HepG2 (cell line): ENCODE results near the gene GMPR. TPM values are rescaled to one million over a fixed set of nuclear protein-coding genes. Genes with fewer than 3 reads are reported as not detected.
"Not testable (repeated sequence)": the region's sequence is repeated elsewhere in the genome, so short reads cannot be mapped to it uniquely, and the experiment has no call there.

Experiments
- ATAC-seq: fragments of 200-7000 bp; cut with Tn5 transposase; 3 replicates; pipeline ENCODE4 v1.9.1; 2020; ENCODE audit warnings: mild to moderate bottlenecking, moderate library complexity
- BruUV-seq: library from RNA; stranded (reverse); fragments of 400-500 nt; replicated peaks from 2 replicates; lab custom pipeline; 2021; lab: Mats Ljungman, UMichigan
- CTCF ChIA-PET: fragments of 300-600 bp; formaldehyde crosslinking; extraction: SDS; loops from one replicate; lab custom pipeline; 2021; ENCODE audit warnings: low total read pairs, inconsistent platforms, low intra/inter-chr PET ratio; lab: Yijun Ruan, JAX
- POLR2A ChIA-PET: fragments of 350-600 bp; sonication (Branson Sonifier 250); formaldehyde crosslinking; loops from one replicate; lab custom pipeline; 2020; ENCODE audit warnings: antibody characterized with exemption, inconsistent platforms; lab: Yijun Ruan, JAX
- DNase-seq: peaks from one replicate; pipeline ENCODE4 v3.0.0-alpha.2; 2015; ENCODE audit warnings: low spot score
- FAIRE-seq: peaks from 3 replicates; lab custom pipeline; 2011; peaks lifted over from hg19 to GRCh38; lab: Jason Lieb, UNC
- H2AFZ ChIP-seq: one replicate; pipeline ENCODE4 v1.6.1; 2011; ENCODE audit warnings: low read length, inconsistent platforms
- H3K27ac ChIP-seq: fragments of 300-600 bp; 3 replicates; pipeline ENCODE4 v1.8.0; 2011; ENCODE audit warnings: mixed run types, mild to moderate bottlenecking, mixed read lengths, low read length, inconsistent platforms; ENCODE audit not compliant: insufficient read depth; ENCODE audit errors: extremely low read length
- H3K27me3 ChIP-seq, 2 experiments: fragments of 200-600 bp in 1 of 2; 2 replicates in 1 of 2; 3 replicates in 1 of 2; pipeline versions ENCODE4 v1.6.0 to v1.8.0; 2011; ENCODE audit warnings: low read length in 2 of 2, mild to moderate bottlenecking in 2 of 2, moderate library complexity in 2 of 2, inconsistent platforms in 1 of 2; ENCODE audit not compliant: insufficient read depth in 2 of 2, control insufficient read depth in 1 of 2
- H3K36me3 ChIP-seq, 2 experiments: fragments of 200-600 bp in 1 of 2; replicated peaks in 1 of 2; 2 replicates in 1 of 2; 3 replicates in 1 of 2; pipeline versions ENCODE4 v1.5.1 to v1.8.0; 2011; ENCODE audit warnings: low read length in 2 of 2, inconsistent platforms in 1 of 2; ENCODE audit not compliant: insufficient read depth in 2 of 2, control insufficient read depth in 1 of 2
- H3K4me1 ChIP-seq: 2 replicates; pipeline ENCODE4 v1.5.1; 2012; ENCODE audit warnings: low read length, inconsistent platforms; ENCODE audit not compliant: insufficient read depth
- H3K4me2 ChIP-seq: 2 replicates; pipeline ENCODE4 v1.6.0; 2011; ENCODE audit warnings: low read depth, low read length, inconsistent platforms
- H3K4me3 ChIP-seq, 3 experiments: fragments of 200-600 bp in 1 of 3; sonication (generic), shearing (Covaris generic) in 1 of 3; replicated peaks in 1 of 3; 2 replicates each; pipeline ENCODE4 v1.5.1; 2011 to 2016; ENCODE audit warnings: low read length in 3 of 3, inconsistent platforms in 2 of 3, low read depth in 2 of 3, mild to moderate bottlenecking in 2 of 3, control low read depth in 1 of 3, mixed read lengths in 1 of 3; ENCODE audit not compliant: insufficient read depth in 1 of 3
- H3K79me2 ChIP-seq: one replicate; pipeline ENCODE4 v1.6.1; 2011; ENCODE audit warnings: low read length, inconsistent platforms; ENCODE audit not compliant: insufficient read depth
- H3K9ac ChIP-seq: 2 replicates; pipeline ENCODE4 v1.6.0; 2011; ENCODE audit warnings: mild to moderate bottlenecking, low read depth, low read length, inconsistent platforms; ENCODE audit not compliant: insufficient read depth
- H3K9me3 ChIP-seq: 2 replicates; pipeline ENCODE4 v1.5.1; 2012; ENCODE audit warnings: mild to moderate bottlenecking, low read length
- H4K20me1 ChIP-seq: 2 replicates; pipeline ENCODE4 v1.6.0; 2011; ENCODE audit warnings: inconsistent platforms, mild to moderate bottlenecking, low read length, moderate library complexity; ENCODE audit not compliant: insufficient read depth
- ARNT ChIP-seq: fragments of 450-650 bp; IDR thresholded peaks from 2 replicates; pipeline ENCODE4 v1.6.1; 2017
- ATRX ChIP-seq: sonication (generic); formaldehyde crosslinking; IDR thresholded peaks from 2 replicates; pipeline ENCODE4 v1.4.0; 2020; ENCODE audit warnings: missing genetic modification reagents, borderline replicate concordance
- CENPX ChIP-seq: sonication (generic); formaldehyde crosslinking; IDR thresholded peaks from 2 replicates; pipeline ENCODE4 v1.9.0; 2021; ENCODE audit warnings: mild to moderate bottlenecking, missing genetic modification reagents, moderate library complexity
- DBP ChIP-seq: sonication (generic); formaldehyde crosslinking; IDR thresholded peaks from 2 replicates; pipeline ENCODE4 v1.4.0; 2020; ENCODE audit warnings: missing genetic modification reagents; ENCODE audit errors: not compliant biosample characterization
- ETV6 ChIP-seq: sonication (generic); formaldehyde crosslinking; conservative IDR thresholded peaks from 2 replicates; pipeline ENCODE4 v1.4.0; 2020; ENCODE audit warnings: missing genetic modification reagents
- GRHL1 ChIP-seq: sonication (generic); formaldehyde crosslinking; conservative IDR thresholded peaks from 2 replicates; pipeline ENCODE4 v1.8.0; 2022; ENCODE audit warnings: missing genetic modification reagents
- MTA1 ChIP-seq: sonication (generic); formaldehyde crosslinking; IDR thresholded peaks from 2 replicates; pipeline ENCODE4 v1.4.0; 2020; ENCODE audit warnings: missing genetic modification reagents, mild to moderate bottlenecking, borderline replicate concordance
- NBN ChIP-seq: fragments of 450-650 bp; conservative IDR thresholded peaks from 2 replicates; pipeline ENCODE4 v1.6.1; 2017
- NCOR1 ChIP-seq: fragments of 200-600 bp; sonication (generic); IDR thresholded peaks from 2 replicates; pipeline ENCODE4 v1.7.0; 2017; ENCODE audit warnings: antibody characterized with exemption, low read length, borderline replicate concordance
- SOX5 ChIP-seq: IDR thresholded peaks from 2 replicates; pipeline ENCODE4 v1.6.1; 2016; ENCODE audit warnings: borderline replicate concordance
- TCF7L2 ChIP-seq: IDR thresholded peaks from 2 replicates; pipeline ENCODE4 v1.6.1; 2011; ENCODE audit warnings: mild to moderate bottlenecking, low read depth, low read length, moderate library complexity
- ZBTB42 ChIP-seq: sonication (generic); formaldehyde crosslinking; IDR thresholded peaks from 2 replicates; pipeline ENCODE4 v1.5.0; 2020; ENCODE audit warnings: mild to moderate bottlenecking, missing genetic modification reagents
- ZBTB44 ChIP-seq: sonication (generic); formaldehyde crosslinking; IDR thresholded peaks from 2 replicates; pipeline ENCODE4 v1.4.0; 2020; ENCODE audit warnings: missing genetic modification reagents
- ZNF180 ChIP-seq: sonication (generic); formaldehyde crosslinking; IDR thresholded peaks from 2 replicates; pipeline ENCODE4 v1.4.0; 2020; ENCODE audit warnings: low read depth, missing genetic modification reagents, borderline replicate concordance
- ZNF274 ChIP-seq: sonication (generic); formaldehyde crosslinking; IDR thresholded peaks from 2 replicates; pipeline ENCODE4 v1.5.1; 2020; ENCODE audit warnings: mild to moderate bottlenecking, missing genetic modification reagents
- ZNF570 ChIP-seq: sonication (generic); formaldehyde crosslinking; IDR thresholded peaks from 2 replicates; pipeline ENCODE4 v1.4.0; 2020; ENCODE audit warnings: mild to moderate bottlenecking, missing genetic modification reagents, borderline replicate concordance
- ZNF720 ChIP-seq: sonication (generic); formaldehyde crosslinking; IDR thresholded peaks from 2 replicates; pipeline ENCODE4 v1.4.0; 2020; ENCODE audit warnings: missing genetic modification reagents
- WGBS: methylation state at CpG from one replicate; pipeline ENCODE4 v1.1.6; 2017; ENCODE audit warnings: low lambda C conversion rate; 5-methylcytosine and 5-hydroxymethylcytosine counted together
- in situ Hi-C: cut with HindIII; loops from 2 replicates; pipeline ENCODE4 v1.10.0; 2017; ENCODE audit warnings: low pct_unique_long_range_greater_than_20kb; ENCODE audit not compliant: extremely low pct_ligation_motif_present
- intact Hi-C: fragments of 100-400 bp; cut with micrococcal nuclease; formaldehyde crosslinking; loops from one replicate; pipeline ENCODE4 v1.10.0; 2022; ENCODE audit not compliant: unreplicated experiment
- polyA plus RNA-seq, 8 experiments: library from polyadenylated mRNA; depleted of rRNA in 3 of 8; stranded (reverse) in 7 of 8; unstranded in 1 of 8; fragments of >200 nt; fragmentation: Illumina TruSeq in 4 of 8; extraction: Trizol in 4 of 8; gene quantifications; 2 replicates each; pipeline versions ENCODE4 v1.2.1 to v1.2.3, GENCODE V29; 2011 to 2016; ENCODE audit warnings: low read depth in 4 of 8, missing spikeins in 1 of 8, mixed read lengths in 1 of 8; ENCODE audit not compliant: insufficient read depth in 1 of 8
- total RNA-seq, 5 experiments: library from RNA; depleted of rRNA; stranded (reverse); fragments of >200 nt; fragmentation: Illumina TruSeq; extraction: Trizol; gene quantifications; 2 replicates each; pipeline ENCODE4 v1.2.3, GENCODE V29; 2016; ENCODE audit warnings: low read depth in 1 of 5

The GMPR gene
- total and polyA plus RNA-seq, 2 of the 13 experiments (the other 11 are each of a cell fraction or from before 2014, with no cell fraction given), result not detected

GRCh38 chr6:16224409-16224808 is 14.0 kb upstream of the GMPR start:
- Histone ChIP-seq H3K4me1 (no peaks in the 10 kb centered on the region), H3K4me2 (no peak overlapping the region), H3K9ac (no peak overlapping the region), H4K20me1 (no peaks in the 10 kb centered on the region), H3K4me3 (no peak overlapping the region), H3K27ac (no peak overlapping the region), H3K9me3 (no peaks in the 10 kb centered on the region), H2AFZ (no peak overlapping the region), H3K27me3 (peaks cover 0 to 28% of the 10 kb centered on the region in 2 experiments; a peak in 3 of 5 replicates), H3K79me2 (no peaks in the 10 kb centered on the region), H3K36me3 (no peaks in the 10 kb centered on the region)
- DNase-seq (no peak), ATAC-seq (no peak), FAIRE-seq (no peak)
- TF ChIP-seq NBN (no peak), TCF7L2 (no peak), ZBTB42 (CRISPR knock-in tag) (no peak), SOX5 (CRISPR knock-in tag) (no peak), DBP (no peak), ZNF274 (CRISPR knock-in tag) (no peak), NCOR1 (no peak), ATRX (CRISPR knock-in tag) (no peak), ZNF180 (CRISPR knock-in tag) (no peak), ETV6 (no peak), ZNF570 (no peak), MTA1 (no peak), CENPX (CRISPR knock-in tag) (no peak), ARNT (no peak), ZBTB44 (CRISPR knock-in tag) (no peak), ZNF720 (CRISPR knock-in tag) (no peak), GRHL1 (no peak)
- POLR2A ChIA-PET, result no interaction called here
- intact Hi-C loops (no loop called here), in situ Hi-C loops (no loop called here)
- no TSS peak for BruUV-seq
- 49% methylated on average over 8 of the region's 8 CpGs for WGBS
- CTCF ChIA-PET, result no interaction called here

GRCh38 chr6:16225062-16225731 is 13.2 kb upstream of the GMPR start:
- ATAC-seq, H2AFZ ChIP-seq, DNase-seq, H3K4me2 ChIP-seq, H3K9ac ChIP-seq, H3K4me1 ChIP-seq, H3K4me3 ChIP-seq, intact Hi-C loops, H3K79me2 ChIP-seq, H3K9me3 ChIP-seq, CTCF ChIA-PET, H3K36me3 ChIP-seq, POLR2A ChIA-PET, H4K20me1 ChIP-seq, FAIRE-seq, H3K27ac ChIP-seq, BruUV-seq, in situ Hi-C loops: not testable (repeated sequence)
- peaks cover 0 to 35% of the 10 kb centered on the region in 2 experiments; a peak in 3 of 5 replicates for H3K27me3 ChIP-seq
- 3% methylated on average over 3 of the region's 3 CpGs for WGBS
